ENCODE data around the gene MGAT5B.

MGAT5B gene

DNA sequence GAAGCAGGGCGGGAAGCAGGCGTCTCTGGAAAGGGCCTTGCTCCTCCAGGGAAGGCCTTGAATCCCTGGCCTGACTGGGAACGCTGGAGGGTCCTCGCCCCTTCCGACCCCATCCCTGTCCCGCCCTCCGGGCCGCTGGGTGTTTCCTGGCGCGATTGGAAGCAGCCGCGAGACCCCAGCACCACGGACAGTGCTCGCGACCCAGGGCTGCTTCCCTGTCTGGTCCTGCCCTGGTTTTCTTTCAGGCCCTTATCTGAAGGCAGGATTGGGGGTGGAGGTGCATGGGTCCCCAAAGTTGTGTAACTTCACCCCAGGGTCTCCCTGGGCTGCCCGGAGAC, 2.1 kb downstream of the MGAT5B start:
- TF ChIP-seq, protein P1, sequence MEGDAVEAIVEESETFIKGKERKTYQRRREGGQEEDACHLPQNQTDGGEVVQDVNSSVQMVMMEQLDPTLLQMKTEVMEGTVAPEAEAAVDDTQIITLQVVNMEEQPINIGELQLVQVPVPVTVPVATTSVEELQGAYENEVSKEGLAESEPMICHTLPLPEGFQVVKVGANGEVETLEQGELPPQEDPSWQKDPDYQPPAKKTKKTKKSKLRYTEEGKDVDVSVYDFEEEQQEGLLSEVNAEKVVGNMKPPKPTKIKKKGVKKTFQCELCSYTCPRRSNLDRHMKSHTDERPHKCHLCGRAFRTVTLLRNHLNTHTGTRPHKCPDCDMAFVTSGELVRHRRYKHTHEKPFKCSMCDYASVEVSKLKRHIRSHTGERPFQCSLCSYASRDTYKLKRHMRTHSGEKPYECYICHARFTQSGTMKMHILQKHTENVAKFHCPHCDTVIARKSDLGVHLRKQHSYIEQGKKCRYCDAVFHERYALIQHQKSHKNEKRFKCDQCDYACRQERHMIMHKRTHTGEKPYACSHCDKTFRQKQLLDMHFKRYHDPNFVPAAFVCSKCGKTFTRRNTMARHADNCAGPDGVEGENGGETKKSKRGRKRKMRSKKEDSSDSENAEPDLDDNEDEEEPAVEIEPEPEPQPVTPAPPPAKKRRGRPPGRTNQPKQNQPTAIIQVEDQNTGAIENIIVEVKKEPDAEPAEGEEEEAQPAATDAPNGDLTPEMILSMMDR (IDR thresholded peaks at IDR 0.05; ENCODE audit: borderline replicate concordance, insufficient read depth, low read depth, low read length), result no peak
- no peak overlapping the region for H3K4me3 ChIP-seq (ENCODE audit: low read depth, low read length)

DNA sequence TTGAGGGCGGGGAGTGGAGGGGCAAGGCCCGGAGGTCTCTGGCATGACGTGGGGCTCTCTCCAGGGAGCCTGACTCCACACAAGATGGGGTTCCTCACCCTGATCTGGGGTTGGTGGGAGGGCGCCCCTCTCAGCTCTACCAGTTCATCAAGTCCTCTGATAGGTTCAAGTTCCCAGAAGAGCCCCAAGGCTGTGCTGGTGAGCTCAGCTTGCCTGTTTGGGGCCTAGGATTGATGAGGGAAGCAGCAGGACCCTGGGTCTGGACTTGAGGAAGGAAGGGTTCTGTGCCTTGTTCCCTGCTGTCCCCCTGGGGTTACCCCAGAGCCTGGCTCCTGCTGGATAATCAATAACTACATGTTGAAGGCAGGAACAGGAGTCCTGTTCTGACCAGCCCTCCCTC, 3.5 kb downstream of the MGAT5B start:
- TF ChIP-seq, protein P1 (IDR thresholded peaks at IDR 0.05; ENCODE audit: borderline replicate concordance, insufficient read depth, low read depth, low read length), result no peak
- H3K4me3 ChIP-seq (ENCODE audit: low read depth, low read length), result no peak overlapping the region

DNA sequence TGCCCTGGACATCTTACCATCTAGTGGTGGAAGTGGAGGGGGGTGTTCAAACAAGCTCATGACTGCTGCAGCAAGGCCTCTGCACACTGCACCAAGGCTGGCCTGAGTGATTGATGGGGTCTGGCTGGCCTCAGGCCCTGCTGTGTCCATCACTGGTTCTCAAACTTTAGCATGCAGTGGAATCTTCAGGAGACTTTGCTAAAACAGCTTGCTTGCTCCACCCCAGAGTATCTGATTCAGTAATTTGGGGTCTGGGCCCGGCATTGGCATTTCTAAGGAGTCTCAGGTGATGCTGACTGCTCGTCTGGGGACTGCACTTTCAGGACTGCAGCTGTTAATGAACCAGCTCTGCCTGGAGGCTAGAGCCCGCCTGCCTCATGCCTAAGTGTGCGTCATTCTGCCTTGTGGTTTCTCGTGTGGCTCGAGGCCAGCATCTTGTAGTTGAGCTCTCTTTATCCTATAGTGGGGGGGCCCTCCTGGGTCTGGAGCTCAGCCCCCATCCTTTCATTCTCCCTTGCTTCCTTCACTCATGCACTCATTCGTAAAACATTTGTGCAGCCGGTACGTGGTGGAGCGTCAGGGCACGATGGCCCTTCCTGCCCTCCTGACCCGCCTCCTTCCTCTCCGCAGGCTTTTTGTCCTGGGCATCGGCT, 4.1 kb downstream of the MGAT5B start:
- H3K4me3 ChIP-seq (ENCODE audit: low read depth, low read length), result no peak overlapping the region
- TF ChIP-seq, protein P1 (IDR thresholded peaks at IDR 0.05; ENCODE audit: borderline replicate concordance, insufficient read depth, low read depth, low read length), result no peak

DNA sequence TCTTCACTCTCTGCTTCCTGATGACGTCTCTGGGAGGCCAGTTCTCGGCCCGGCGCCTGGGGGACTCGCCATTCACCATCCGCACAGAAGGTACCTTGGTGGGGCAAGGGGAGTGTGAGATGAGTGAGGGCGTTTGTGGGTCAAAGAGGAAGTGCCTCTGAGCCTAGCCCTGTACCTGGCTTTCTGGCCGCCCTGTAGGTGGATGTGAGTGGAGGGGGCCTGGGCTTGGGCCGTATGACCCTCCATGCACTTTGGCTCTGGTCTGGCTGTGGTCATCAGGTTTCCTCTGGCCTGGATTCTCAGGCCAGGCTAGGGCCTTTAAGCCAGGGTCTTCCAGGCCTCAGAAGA, 4.6 kb downstream of the MGAT5B start:
- TF ChIP-seq, protein P1 (IDR thresholded peaks at IDR 0.05; ENCODE audit: borderline replicate concordance, insufficient read depth, low read depth, low read length), result no peak

DNA sequence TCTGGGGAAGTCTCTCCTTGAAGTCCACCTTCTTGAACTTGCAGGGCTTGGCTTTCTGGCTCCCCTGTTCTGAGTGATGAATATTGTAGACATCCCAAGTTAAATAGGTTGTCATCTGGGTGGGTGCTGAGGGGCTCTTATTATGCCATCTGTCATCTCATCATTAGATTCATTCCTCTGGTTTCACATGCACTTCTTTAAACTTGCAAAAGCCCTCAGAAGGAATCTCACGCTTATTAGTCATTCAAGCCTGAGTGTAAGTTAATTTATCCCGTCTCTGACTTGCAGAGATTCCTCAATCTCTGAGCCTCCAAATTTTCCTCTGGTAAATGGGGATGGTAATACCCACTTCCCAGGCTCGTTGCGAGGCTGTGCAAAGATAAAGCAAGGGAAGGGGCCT, 5.7 kb downstream of the MGAT5B start:
- TF ChIP-seq, protein P1 (IDR thresholded peaks at IDR 0.05; ENCODE audit: borderline replicate concordance, insufficient read depth, low read depth, low read length), result no peak
- no peak overlapping the region for H3K4me3 ChIP-seq (ENCODE audit: low read depth, low read length)

More for the DNA sequence above, 4.6 kb downstream of the MGAT5B start:
- no peak overlapping the region for H3K4me3 ChIP-seq (ENCODE audit: low read depth, low read length)

DNA sequence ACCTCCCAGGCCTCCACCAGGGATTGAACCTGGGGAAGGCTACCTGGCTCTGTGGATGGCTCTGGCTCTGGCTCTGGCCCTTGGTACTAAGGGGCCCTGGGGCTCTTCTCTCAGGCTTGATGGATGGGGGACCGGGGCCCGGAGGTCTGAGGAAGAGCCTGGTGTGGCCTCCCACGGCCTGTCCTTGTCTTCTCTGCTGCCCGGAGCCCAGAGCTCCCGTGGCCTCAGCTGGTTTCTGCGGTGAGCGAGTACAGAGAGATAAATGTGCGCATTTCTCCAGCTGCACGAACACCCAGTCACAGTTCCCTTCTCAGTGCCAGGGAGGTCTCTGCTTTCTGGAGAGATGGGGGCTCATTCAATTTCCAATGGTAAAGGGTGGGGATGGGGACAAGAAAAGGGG, 9.2 kb downstream of the MGAT5B start:
- H3K4me3 ChIP-seq (ENCODE audit: low read depth, low read length), result no peak overlapping the region
- TF ChIP-seq, protein P1 (IDR thresholded peaks at IDR 0.05; ENCODE audit: borderline replicate concordance, insufficient read depth, low read depth, low read length), result no peak

DNA sequence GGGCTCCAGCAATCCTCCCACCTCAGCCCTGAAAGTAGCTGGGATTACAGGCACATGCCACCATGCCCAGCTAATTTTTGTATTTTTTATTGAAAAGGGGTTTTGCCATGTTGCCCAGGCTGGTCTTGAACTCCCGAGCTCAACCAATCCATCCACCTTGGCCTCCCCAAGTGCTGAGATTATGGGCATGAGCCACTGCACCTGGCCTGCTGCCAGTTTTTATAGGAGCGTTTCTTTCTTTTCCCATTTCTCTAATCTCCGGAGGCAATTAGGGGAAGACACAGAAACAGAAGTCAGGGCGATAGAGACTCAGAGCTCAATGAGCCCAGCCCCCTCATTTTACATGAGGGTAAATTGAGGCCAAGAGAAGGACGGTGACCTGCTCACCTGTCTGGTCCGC, 10.4 kb downstream of the MGAT5B start:
- H3K4me3 ChIP-seq (ENCODE audit: low read depth, low read length), result no peak overlapping the region
- TF ChIP-seq, protein P1 (IDR thresholded peaks at IDR 0.05; ENCODE audit: borderline replicate concordance, insufficient read depth, low read depth, low read length), result no peak
